Epidermal melanocyte (primary cell): ENCODE results near the gene ZNF536.

Experiments
- DNase-seq: peaks from one replicate; pipeline ENCODE4 v3.0.0; 2011; ENCODE audit warnings: low spot score; ENCODE audit not compliant: insufficient read length

The ZNF536 gene

DNA sequence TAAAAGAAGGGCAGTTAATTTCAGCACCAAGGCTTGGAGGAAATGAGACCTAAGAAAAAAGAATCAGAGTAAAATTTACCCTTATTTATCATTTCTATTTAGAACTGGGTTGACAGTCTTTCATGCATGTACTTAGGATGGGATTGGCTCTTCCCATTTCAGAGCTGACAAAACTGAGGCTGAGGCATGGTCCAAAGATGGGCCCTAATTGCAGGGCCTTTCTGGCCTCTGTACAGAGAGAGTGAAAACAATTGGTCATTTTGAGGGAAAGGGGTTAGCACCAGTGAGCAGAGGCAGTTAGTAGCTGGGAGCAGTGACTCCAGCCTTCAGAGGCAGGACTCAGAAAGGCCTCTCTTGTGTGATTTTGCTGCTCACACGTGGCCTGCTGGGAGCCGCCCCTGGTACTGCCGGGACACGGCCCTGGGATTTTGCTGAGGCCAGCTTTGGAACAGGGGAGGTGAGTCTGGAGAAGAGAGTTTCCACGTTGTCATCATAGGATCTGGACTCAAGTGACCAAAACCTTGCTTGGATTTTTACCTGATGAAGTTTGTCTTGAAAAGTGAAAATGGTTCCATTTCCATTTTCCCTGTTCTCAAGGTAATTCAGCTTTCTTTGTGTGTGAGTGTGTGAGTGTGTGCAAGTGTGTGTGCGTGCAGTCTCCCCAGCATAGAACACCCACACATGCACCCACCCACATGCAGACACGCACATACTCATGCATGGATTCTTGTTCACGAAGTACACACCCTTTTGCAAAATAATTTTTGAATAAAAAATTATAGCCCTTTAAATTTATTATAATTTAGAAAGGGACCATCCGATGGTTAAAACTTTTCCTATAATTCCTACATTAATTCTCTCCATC lies at the start of gene ZNF536:
Gene ZNF536 (plus strand): TSS at position 425 of the 865 bp plus-strand sequence. CDS start 71,179 bp downstream, outside the sequence.
- no peak for DNase-seq

DNA sequence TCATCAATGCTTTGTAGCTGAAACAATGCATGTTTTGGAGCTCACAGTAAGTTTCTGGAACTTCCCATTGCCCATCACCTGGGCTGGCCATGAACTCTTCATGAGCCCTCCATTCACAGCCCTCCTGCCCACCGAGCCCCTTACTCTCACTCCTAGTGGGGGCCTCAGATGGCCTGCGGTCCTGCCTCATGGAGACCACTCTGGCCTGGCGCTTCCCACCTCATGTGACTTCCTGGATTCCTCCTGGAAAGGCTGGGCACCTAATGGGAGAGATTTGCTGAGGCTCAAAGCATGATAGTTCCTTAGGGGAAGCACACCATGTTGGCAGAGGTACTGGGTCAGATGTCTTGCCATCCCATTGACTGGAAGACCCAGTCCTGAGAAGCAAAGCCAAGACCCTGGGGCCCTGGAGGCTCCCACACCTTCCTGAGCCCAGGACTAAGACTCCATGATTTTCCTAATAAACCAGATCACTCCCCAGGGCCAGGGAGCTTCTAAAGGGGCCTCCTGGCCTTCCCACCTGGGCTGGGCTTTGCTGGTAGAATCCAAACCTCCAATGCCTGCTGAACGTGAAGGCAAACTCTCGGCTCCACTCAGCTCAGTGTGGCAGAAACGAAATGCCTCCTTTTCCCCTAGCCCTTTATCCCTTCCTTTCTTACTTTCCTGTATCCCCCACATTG lies 49.4 kb upstream of the ZNF536 start:
- no peak for DNase-seq

DNA sequence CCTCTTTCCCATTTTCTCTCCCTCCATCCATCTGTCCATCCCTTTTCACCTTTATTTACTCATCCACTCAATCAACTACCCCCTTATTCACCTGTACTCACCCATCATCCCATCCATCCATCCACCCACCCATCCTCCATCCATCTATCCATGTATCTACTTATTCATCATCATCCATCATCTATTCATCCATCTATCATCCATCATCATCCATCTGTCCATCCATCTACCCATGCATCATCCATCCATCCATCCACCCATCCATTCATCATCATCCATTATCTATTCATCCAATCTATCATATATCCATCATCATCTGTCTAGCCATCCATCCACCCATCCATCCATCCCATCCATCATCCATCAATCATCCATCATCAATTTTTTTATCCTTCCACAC lies 48.3 kb upstream of the ZNF536 start:
- no peak for DNase-seq

DNA sequence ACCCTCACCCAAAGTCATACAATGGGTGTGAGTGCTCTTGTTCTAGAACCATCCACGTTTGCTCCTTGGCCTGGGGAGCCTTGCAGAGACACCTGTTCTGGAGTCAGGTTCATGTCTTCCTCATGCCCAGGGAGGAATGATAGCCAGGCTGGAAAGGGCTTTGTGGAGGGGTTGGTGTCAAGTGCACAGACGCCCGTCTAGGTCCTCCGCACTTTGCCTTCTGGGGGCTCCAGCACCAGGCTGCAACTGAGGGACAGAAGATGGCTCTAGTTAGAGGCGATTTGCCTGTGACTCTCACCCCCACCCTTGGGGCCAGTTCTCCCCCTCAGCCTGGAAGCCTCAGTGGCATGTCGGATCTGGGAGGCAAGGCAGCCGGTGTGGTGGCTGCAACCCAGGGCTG lies 47.2 kb upstream of the ZNF536 start:
- no peak for DNase-seq

DNA sequence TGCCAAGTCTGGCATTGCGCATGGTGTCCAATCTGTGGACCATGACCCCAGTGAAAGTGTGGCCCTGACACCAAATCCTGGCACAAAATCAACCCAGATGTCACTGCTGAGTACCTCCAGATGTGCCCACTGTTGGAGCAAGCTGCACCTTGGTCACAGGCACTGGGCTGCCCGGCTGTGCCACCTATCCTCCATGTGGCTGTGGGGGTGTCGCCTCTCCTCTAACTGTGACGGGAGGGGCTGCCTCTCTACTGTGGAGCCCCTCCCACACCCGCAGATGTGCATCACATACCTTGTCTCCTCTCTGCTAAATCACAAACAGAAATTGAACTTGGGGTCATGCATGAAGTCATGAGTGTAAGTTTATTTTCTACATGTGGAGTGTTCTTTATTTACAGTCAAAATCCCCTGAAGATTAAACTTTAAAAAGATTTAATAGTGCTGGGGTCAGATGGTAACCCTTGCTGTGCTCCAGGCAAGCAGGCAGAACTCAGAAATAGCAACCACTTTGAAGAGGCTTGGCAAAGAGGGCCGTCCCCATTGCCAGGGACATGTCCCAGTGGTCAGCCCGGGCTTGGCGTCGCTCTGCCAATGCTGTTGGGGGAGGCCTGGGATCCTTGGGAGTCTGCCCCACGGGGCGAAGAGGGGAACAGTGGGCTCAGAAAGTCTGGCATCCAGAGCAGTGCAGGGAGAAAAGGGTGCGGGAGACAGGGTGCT lies 46.4 kb upstream of the ZNF536 start:
- DNase-seq: no peak

DNA sequence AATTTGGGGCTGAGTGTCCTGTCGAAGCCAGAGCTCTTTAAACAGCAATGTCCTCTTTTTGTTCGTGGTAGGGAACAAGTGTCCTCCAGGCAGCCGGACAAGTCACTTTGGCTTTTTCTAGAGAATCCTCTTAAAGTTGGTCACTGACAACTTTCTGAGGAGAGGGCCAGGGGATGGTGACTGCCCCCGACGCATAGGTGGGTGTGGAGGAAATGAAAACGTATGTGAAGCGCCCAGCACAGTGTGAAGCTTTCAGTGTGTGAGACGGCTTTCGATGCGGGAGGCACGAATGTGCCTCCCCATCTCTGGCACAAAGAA lies 45.8 kb upstream of the ZNF536 start:
- DNase-seq: no peak

DNA sequence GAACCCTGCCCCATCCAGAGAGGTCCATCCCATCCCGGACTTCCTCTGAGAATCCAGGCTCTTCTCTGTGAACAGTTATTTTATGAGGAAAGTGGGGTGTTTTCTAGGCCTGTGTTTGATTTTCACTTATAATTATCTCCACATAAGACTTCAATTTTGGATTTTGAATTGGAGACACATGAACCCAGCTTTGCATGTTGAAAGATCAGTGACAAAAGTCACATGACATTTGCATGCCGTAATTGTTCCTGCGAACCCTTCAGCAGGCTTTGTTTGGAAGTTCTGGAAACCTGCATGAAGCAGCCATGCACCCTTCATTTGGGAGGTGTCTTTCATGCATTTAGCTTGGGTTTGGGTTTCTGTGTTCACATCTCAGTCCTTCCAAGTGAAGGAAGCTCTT lies 44.9 kb upstream of the ZNF536 start:
- no peak for DNase-seq

DNA sequence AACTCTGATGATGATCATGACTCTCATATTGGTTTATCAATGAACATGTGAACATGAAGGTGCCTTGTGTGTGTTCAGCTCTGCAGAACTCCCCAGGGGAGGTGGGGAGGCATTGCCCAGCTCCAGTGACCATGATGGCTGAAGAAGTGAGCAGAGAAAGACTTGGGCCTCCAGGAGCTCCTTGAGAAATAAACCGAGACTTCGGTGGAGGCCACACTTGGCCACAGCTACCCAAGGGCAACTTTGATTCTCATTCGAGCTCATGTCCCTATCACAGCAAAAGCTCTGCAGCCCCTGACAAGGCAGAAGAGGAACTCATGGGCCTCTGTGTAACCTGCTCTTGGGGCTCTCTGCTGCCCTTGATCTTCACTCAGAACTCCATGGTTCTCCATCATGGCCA lies 44.1 kb upstream of the ZNF536 start:
- no peak for DNase-seq

DNA sequence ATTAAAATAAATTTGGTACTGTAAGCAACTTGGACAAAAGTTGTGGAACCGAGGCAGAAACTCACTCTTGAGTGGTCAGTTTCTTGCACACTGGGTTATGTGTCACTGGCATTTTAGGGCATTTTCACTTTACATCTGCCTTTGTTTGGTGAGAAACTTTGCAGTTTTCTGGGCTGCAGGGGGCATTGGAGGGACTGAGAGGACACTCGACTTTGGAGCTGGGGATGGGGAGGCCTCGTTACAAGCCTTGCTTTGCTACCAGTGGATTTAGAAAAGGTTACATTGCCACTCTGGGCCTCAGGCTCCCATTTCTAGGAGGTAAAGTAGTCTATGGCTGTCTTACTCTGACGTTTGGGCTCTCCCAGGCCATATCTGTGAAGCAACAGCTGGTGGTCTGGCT lies 41.9 kb upstream of the ZNF536 start:
- DNase-seq: no peak

DNA sequence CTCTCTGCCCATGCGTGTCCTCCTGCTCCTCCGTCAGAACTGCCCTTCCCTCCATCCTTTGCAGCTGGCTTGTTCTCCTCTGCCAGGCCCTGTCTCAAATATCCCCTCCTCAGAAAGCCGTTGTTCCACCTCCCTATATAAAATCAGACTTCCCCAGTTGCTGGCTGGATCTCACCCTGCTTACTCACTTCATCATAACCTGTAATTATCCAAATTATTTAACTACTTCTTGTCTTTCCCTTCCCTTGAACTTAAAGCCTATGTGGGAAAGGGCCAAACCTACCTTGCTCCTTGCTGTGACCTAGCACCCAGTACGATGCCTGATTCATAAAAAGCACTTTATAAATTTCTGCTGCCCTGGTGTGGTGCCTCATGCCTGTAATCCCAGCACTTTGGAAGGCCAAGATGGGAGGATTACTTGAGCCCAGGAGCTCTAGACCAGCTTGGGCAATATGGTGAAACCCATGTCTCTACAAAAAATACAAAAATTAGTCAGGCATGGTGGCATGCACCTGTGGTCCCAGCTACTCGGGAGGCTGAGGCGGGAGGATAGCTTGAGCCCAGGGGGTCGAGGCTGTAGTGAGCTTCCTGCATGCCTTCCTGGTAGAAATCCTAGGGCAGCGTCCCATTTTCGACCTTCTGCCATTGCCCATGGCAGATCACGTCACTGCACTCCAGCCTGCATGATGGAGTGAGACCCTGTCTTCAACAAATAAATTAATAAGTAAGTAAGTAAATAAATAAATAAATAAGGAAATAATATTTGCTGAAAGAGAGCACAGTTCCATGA lies 39.5 kb upstream of the ZNF536 start:
- no peak for DNase-seq

DNA sequence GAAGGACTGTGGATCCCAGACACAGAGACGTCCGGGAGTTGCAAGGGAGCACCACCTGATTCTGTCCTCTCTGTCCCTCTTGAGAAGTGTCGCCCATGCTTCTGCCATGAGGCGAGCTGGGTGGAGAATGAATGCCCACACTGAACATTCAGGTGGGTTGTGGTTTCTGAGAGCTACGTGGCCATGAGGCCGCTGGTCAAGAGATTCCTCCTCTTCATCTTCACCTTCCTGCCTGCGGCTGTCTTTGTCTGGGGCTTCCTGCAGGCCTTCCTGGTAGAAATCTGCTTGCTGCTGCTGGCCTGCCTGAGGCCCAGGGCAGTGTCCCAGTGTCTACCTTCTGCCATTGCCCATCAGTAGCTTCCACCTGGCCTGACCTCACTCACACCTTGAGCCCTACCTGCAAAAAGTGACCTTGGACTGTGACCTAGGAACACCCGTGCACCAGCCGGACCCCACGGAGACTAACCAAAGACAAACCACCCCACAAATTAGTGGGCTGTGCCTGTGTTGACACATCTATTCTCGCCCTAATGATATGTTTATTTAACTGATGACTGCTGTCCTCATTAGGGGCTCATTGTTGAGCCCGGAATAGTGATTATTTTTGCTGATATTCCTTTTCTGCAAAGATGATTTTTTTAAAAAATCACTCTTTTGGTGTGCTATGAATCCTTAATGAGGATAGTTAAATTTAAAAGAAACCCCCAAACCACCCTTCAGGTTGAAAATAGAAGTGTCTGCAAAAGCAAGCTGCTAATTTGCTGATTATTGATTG lies 38.7 kb upstream of the ZNF536 start:
- no peak for DNase-seq

DNA sequence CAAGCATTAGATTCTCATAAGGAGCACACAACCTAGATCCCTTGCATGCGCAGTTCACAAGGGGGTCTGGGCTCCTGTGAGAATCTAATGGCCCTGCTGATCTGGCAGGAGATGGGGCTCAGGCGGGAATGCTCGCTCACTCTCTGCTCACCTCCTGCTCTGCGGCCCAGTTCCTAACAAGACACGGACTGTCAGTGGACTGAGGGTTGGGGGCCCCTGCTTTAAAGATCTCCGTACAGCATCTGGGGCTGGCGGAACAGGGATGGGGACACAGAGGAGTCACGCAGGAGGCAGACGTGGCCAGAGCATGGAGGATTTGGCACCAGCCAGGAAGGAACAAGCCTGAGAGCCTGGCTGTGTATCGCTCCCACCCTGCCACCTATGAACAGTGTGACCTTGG lies 37.3 kb upstream of the ZNF536 start:
- DNase-seq: no peak

DNA sequence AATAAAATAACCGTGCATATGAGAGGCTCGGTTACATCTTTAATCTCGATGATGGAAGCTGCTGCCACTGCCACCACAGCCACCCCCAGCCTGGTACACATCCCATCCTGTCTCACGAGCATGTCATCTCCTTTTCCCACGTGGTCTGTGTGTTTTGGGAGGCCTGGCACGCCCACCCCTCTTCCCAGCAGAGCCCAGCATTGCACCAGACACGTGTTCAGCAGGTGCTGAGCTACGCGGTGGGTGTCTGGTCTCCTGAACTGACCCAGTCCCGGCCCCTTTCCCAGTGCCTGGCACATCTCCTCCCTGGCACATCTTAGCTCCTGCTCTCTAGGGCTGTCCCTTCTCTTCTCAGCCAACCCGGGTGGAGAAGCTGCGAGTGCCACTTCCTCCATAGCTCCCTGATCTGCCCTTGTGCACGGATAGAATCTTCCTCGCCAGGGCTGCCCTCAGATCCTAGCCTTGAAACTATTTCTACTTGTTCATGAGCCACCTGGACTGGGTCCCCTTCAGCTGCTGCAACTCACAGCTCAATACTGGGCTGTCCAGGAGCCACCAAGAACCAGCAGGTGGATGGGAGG lies 36.8 kb upstream of the ZNF536 start:
- DNase-seq: no peak

DNA sequence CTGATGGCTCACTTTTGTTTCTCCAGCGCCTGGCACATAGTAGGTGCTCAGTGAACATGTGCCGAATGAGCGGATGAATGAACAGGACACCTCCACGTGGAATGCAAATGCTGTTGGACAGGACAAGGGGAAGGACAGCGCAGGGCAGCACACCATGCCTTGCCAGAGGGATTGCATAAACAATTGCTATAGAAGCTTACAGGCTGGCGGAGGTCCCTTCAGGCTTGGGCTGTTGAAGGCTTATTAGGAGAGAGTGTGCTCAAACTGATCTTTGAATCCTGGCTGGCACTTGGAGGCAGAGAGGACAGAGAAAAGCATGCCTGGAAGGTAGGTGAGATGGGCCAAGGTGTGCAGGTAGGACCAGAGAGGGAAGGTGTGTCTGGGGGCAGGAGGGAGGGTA lies 35.9 kb upstream of the ZNF536 start:
- DNase-seq: no peak

DNA sequence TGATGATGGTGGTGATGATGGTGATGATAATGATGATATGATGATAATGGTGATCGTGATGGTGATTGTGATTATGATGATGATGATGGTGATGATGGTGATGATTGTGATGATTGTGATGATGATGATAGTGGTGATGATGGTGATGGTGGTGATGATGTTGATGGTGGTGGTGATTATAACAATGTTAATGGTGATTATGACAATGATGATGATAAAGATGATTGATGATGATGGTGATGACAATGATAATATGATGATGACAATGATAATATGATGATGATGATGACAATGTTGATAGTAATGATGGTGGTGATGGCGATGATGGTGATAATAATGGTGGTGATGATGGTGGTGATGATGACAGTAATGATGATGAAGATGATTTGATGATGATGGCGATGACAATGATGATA lies 34.1 kb upstream of the ZNF536 start:
- no peak for DNase-seq

DNA sequence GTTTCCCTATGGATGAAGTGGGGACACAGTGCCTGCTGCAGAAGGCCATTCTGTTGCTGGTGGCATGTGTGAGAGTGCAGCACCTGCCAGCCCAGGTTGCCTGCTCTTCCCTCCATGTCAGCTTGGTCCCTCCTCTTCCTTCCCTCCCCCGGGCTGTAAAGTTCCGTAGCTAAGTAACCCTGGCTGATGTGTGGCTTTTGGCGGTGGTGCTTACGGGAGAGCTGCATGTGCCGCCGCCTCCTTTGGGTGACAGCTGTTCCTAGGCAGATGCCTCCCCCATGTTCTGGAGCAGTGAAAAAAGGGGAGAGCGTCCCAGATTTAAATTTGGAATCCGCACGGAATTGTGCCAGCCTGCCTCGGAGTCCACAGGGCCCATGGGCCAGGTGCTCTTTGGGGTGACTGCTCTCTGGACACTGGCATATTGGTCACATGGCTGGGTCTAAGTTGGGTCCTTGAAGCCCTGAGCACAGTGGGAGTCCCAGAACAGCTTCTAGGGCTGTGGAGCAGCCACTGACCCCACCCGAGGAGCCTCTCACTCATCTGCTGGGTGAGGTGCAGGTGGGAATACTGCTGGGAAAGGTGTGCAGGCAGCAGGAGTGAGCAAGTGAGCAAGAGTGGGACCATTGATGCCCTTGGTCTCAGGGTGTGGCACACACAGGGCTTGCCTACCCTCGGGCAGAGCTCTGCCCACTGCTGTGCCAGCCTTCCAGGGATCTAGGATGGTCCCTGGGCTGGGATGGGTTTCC lies 33.1 kb upstream of the ZNF536 start:
- DNase-seq: no peak

DNA sequence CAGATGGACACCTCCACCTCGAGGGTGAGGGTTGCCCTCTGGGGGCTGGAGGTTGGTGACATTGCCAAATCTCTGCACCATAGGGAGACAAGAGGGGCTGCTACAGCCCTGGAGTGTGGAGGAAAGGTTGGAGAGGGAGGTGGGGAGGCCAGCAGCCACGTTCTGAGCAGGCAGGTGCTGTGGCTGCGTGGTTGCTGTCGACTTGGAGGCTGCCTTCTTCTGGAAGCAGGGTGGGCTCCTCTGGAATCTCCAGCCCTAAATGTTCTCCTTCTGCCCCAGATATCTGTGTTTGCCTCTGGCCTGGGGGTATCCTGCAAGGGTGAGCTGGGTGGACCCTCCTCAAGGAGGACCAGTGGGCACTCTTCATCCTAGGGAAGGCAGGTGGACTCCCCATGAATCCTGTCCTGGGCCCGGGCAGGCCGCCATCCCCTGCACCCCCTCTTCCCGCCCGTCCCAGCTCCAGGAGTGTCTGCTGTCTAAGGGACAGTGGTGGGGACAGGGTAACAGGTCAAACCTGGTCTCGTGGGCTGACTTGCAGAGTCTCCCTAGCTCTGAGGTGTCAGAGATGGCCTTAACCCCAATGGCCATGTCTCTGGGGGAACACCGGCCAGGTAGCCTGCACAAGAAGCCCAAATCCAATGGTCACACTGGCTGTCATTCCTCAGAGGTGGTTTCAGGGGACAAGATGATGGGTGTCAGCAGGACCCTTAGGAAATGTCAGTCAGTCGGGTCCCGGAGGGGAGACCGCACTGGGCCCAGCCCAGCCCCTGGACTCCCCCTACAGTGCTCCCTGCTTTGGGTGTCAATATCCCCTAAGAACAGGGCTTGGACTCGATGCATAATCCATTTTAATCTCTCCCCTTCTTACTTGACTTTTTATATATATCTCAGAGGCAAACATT lies 32.3 kb upstream of the ZNF536 start:
- no peak for DNase-seq

DNA sequence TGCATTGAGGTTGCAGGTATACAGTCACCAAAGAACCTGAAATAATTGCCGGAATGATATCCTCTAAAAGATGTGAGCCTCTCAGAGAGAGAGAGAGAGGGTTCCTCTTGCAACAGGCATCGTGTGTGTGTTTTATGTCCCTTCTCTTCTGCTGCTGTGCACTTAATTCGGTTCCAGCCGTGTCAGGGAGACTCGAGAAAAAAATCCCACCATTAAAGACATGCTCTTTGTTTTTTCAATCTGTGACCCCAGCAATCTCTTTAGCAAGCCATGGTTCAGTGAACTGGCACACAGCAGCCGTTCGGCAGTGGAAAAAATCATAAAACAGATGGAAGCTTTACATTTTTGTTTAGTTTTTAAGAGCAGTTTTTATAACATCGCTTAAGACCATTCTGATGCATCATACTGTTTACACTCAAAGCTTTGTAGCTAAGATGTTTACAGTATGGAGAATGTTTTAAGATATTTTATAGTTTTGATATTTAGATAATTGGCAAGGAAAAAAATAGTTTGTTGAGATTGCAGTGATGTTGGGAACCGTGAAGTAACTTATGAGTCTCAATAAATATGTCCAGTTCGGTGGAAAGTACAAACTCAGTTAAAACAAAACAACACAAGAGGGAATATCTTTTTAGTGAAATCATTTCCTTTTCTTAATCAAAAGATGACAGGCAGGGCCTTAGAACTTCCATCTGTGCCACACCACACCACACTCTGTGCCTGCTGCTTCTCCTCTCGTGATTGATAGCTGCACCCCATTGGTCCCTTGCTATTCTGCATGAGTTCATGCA lies 31.2 kb upstream of the ZNF536 start:
- DNase-seq: no peak
